HepG2 (cell line): ENCODE measurements around the gene HTRA2. TPM values are rescaled to one million over a fixed set of nuclear protein-coding genes. Genes with fewer than 3 reads are reported as not detected.

Source experiments
- CEBPG ChIP-seq: IDR thresholded peaks from 2 replicates; pipeline ENCODE4 v1.6.1; 2016
- ELK4 ChIP-seq: sonication (generic); formaldehyde crosslinking; IDR thresholded peaks from 2 replicates; pipeline ENCODE4 v1.9.0; 2021; ENCODE audit warnings: missing genetic modification reagents, borderline replicate concordance
- HOMEZ ChIP-seq: IDR thresholded peaks from 2 replicates; pipeline ENCODE4 v1.6.1; 2016; ENCODE audit warnings: low read depth
- LCORL ChIP-seq, 2 experiments: fragments of 450-650 bp in 1 of 2; sonication (generic) in 1 of 2; formaldehyde crosslinking in 1 of 2; IDR thresholded peaks; 2 replicates each; pipeline versions ENCODE4 v1.5.0 to v1.6.1; 2017 to 2020; ENCODE audit warnings: antibody characterized with exemption in 1 of 2, missing genetic modification reagents in 1 of 2
- TSC22D2 ChIP-seq: sonication (generic); formaldehyde crosslinking; IDR thresholded peaks from 2 replicates; pipeline ENCODE4 v1.5.1; 2020; ENCODE audit warnings: missing genetic modification reagents, mild to moderate bottlenecking, borderline replicate concordance
- YEATS2 ChIP-seq: sonication (generic); formaldehyde crosslinking; IDR thresholded peaks from 2 replicates; pipeline ENCODE4 v1.4.0; 2020; ENCODE audit warnings: missing genetic modification reagents, borderline replicate concordance
- ZKSCAN1 ChIP-seq: fragments of 150-350 bp; IDR thresholded peaks from 2 replicates; pipeline ENCODE4 v1.6.1; 2014; ENCODE audit warnings: low read length
- ZNF230 ChIP-seq: sonication (generic); formaldehyde crosslinking; IDR thresholded peaks from 2 replicates; pipeline ENCODE4 v1.4.0; 2020; ENCODE audit warnings: mild to moderate bottlenecking, missing genetic modification reagents
- ZNF274 ChIP-seq: sonication (generic); formaldehyde crosslinking; IDR thresholded peaks from 2 replicates; pipeline ENCODE4 v1.5.1; 2020; ENCODE audit warnings: mild to moderate bottlenecking, missing genetic modification reagents
- ZNF362 ChIP-seq: sonication (generic); formaldehyde crosslinking; IDR thresholded peaks from 2 replicates; pipeline ENCODE4 v1.4.0; 2020; ENCODE audit warnings: missing genetic modification reagents, mild to moderate bottlenecking, borderline replicate concordance
- ZNF367 ChIP-seq: sonication (generic); formaldehyde crosslinking; IDR thresholded peaks from 2 replicates; pipeline ENCODE4 v1.4.0; 2020; ENCODE audit warnings: missing genetic modification reagents, borderline replicate concordance
- ZSCAN5A ChIP-seq: sonication (generic); formaldehyde crosslinking; IDR thresholded peaks from 2 replicates; pipeline ENCODE4 v1.8.0; 2022; ENCODE audit warnings: mild to moderate bottlenecking, missing genetic modification reagents, borderline replicate concordance
- polyA plus RNA-seq, 8 experiments: library from polyadenylated mRNA; depleted of rRNA in 3 of 8; stranded (reverse) in 7 of 8; unstranded in 1 of 8; fragments of >200 nt; fragmentation: Illumina TruSeq in 4 of 8; extraction: Trizol in 4 of 8; gene quantifications; 2 replicates each; pipeline versions ENCODE4 v1.2.1 to v1.2.3, GENCODE V29; 2011 to 2016; ENCODE audit warnings: low read depth in 4 of 8, missing spikeins in 1 of 8, mixed read lengths in 1 of 8; ENCODE audit not compliant: insufficient read depth in 1 of 8
- total RNA-seq, 5 experiments: library from RNA; depleted of rRNA; stranded (reverse); fragments of >200 nt; fragmentation: Illumina TruSeq; extraction: Trizol; gene quantifications; 2 replicates each; pipeline ENCODE4 v1.2.3, GENCODE V29; 2016; ENCODE audit warnings: low read depth in 1 of 5
- TF ChIP-seq, protein P1 (sequence below): sonication (generic); formaldehyde crosslinking; IDR thresholded peaks from 2 replicates; pipeline ENCODE4 v1.4.0; 2020; ENCODE audit warnings: mild to moderate bottlenecking, missing genetic modification reagents, borderline replicate concordance
- TF ChIP-seq, protein P2 (sequence below): IDR thresholded peaks from 2 replicates; pipeline ENCODE4 v1.6.1; 2016; ENCODE audit warnings: mild to moderate bottlenecking, missing biosample characterization, missing genetic modification reagents

HTRA2 gene
- total and polyA plus RNA-seq, 2 of the 13 experiments (the other 11 are each of a cell fraction or from before 2014, with no cell fraction given): 47.7 to 50.3 TPM

DNA sequence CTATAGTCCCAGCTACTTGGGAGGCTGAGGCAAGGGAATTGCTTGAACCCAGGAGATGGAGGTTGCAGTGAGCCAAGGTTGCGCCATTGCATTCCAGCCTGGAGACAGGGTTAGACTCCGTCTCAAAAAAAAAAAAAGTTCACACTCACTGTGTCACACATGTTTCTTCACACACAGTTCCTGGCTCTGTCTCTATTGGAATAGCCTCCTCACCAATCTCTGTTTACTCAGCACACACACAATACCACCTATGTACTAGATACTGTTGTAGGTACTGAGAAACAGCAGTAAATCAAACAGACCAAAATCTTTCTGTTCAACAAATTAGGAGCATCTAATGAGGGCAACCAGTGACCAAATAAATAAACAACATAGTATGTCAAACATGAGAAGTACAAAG lies 43.6 kb upstream of the HTRA2 start (continued):
- TF ChIP-seq, protein P1, sequence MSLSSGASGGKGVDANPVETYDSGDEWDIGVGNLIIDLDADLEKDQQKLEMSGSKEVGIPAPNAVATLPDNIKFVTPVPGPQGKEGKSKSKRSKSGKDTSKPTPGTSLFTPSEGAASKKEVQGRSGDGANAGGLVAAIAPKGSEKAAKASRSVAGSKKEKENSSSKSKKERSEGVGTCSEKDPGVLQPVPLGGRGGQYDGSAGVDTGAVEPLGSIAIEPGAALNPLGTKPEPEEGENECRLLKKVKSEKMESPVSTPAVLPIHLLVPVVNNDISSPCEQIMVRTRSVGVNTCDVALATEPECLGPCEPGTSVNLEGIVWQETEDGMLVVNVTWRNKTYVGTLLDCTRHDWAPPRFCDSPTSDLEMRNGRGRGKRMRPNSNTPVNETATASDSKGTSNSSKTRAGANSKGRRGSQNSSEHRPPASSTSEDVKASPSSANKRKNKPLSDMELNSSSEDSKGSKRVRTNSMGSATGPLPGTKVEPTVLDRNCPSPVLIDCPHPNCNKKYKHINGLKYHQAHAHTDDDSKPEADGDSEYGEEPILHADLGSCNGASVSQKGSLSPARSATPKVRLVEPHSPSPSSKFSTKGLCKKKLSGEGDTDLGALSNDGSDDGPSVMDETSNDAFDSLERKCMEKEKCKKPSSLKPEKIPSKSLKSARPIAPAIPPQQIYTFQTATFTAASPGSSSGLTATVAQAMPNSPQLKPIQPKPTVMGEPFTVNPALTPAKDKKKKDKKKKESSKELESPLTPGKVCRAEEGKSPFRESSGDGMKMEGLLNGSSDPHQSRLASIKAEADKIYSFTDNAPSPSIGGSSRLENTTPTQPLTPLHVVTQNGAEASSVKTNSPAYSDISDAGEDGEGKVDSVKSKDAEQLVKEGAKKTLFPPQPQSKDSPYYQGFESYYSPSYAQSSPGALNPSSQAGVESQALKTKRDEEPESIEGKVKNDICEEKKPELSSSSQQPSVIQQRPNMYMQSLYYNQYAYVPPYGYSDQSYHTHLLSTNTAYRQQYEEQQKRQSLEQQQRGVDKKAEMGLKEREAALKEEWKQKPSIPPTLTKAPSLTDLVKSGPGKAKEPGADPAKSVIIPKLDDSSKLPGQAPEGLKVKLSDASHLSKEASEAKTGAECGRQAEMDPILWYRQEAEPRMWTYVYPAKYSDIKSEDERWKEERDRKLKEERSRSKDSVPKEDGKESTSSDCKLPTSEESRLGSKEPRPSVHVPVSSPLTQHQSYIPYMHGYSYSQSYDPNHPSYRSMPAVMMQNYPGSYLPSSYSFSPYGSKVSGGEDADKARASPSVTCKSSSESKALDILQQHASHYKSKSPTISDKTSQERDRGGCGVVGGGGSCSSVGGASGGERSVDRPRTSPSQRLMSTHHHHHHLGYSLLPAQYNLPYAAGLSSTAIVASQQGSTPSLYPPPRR (CRISPR knock-in tag): no peak
- no peak for TF ChIP-seq ZNF367 (CRISPR knock-in tag)
- peak; percentile 74 for TF ChIP-seq CEBPG (CRISPR knock-in tag)
- TF ChIP-seq ZKSCAN1: no peak
- no peak for TF ChIP-seq ELK4 (CRISPR knock-in tag)
- no peak for TF ChIP-seq ZNF274
- 0 out of 2 replicates have a peak, but pooled peaks have one; percentile 26 for TF ChIP-seq TSC22D2 (CRISPR knock-in tag)
- no peak for TF ChIP-seq ZNF230 (CRISPR knock-in tag)
- no peak for TF ChIP-seq HOMEZ (CRISPR knock-in tag)
- TF ChIP-seq, protein P2, sequence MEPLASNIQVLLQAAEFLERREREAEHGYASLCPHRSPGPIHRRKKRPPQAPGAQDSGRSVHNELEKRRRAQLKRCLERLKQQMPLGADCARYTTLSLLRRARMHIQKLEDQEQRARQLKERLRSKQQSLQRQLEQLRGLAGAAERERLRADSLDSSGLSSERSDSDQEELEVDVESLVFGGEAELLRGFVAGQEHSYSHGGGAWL (CRISPR knock-in tag): no peak
- TF ChIP-seq ZNF362 (CRISPR knock-in tag): peak; percentile 97
- no peak for TF ChIP-seq LCORL (IDR thresholded peaks at IDR 0.05)
- TF ChIP-seq LCORL (CRISPR knock-in tag; IDR thresholded peaks at IDR 0.05): no peak
- TF ChIP-seq YEATS2 (CRISPR knock-in tag): no peak
- TF ChIP-seq ZSCAN5A (CRISPR knock-in tag): no peak
